GM18499 (cell line): ENCODE results near the gene GCN1.
"Not testable (repeated sequence)": the region's sequence is repeated elsewhere in the genome, so short reads cannot be mapped to it uniquely, and the experiment has no call there.

Source experiments
- ATAC-seq: cut with Tn5 transposase; IDR thresholded peaks from one replicate; pipeline ENCODE4 v1.9.1; 2021; ENCODE audit warnings: moderate number of reproducible peaks; ENCODE audit not compliant: insufficient read depth, unreplicated experiment

Gene GCN1

DNA sequence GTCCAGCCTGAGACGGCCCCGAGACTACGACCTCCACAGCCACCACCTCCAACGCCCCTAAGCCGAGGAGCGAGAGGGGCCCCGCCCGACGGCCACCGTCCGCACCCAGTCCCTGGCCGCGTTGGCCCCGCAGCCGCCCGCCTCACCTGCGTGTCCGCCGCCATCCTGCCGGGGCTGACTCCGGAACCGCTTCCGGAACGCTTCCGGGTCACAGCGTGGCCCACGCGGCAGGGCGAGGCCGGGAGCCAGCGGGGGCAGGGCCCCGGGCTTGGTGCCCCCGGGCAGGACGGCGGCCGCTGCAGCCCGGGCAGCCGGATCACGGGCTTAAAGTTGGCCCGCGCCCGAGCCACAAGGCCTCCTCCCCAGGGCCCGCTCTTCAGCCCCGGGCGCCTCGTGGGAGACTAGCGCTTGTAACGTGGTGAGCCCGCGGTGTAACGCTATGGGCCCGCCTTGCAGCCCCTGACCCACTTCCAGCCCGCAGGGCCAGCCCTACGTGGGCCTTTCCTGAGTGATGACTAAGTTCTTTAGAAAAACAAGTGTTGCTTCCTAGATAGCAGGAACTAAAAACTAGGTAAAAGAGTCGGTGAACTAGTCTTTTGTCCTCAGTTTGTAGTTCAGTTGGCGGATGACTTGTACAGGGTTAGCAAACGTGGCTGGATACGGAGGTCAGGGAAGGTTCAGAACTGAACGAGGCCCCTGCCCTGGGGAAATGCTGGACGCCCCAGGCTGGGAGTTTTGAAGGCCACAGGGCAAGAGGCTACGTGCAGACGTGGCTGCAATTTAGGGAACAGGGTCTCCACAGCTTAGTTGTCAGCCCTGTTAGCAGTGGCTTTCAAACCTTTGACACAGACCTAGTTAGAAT is at the start of gene GCN1:
TSS of gene GCN1 (minus strand) at position 182 of the 862 bp plus-strand sequence. CDS start at position 164, 18 bp downstream.
- no peak for ATAC-seq

DNA sequence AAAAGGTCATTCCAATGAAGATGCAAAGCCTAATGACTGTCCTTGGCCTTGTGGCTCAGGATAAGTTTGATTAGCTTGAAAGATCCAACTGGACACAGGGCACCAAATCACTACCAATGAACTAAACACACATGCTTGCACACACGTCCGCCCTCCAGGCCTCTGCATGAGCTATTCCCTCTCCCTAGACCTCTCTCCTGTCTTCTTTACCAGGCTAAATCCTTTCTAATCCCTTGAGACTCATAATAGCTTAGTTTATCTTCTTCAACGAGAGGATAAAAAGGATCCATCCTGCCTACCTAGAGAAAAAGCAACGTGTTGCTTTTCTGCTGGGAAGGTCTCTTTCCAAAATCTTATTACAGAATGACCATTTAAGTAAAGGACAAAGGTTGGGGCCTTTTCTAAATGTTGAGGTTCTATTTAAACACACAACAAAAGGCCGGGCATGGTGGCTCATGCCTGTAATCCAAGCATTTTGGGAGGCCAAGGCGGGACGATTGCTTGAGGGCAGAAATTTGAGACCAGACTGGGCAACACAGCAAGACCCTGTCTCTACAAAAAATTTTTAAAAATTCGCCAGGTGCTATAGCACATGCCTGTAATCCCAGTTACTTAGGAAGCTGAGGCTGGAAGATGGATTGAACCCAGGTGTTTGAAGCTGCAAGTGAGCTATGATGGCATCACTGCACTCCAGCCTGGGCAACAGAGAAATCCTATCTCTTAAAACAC is 48.6 kb upstream of the GCN1 start:
- ATAC-seq = no peak

GRCh38 chr12:120242275-120242799 is 47.8 kb upstream of the GCN1 start:
- no peak for ATAC-seq

GRCh38 chr12:120241561-120242274 is 47.2 kb upstream of the GCN1 start:
- ATAC-seq = no peak

GRCh38 chr12:120240495-120240833 is 45.9 kb upstream of the GCN1 start:
- no peak for ATAC-seq

GRCh38 chr12:120239776-120240494 is 45.4 kb upstream of the GCN1 start:
- ATAC-seq = no peak

GRCh38 chr12:120238839-120239445 is 44.4 kb upstream of the GCN1 start:
- ATAC-seq = no peak

DNA sequence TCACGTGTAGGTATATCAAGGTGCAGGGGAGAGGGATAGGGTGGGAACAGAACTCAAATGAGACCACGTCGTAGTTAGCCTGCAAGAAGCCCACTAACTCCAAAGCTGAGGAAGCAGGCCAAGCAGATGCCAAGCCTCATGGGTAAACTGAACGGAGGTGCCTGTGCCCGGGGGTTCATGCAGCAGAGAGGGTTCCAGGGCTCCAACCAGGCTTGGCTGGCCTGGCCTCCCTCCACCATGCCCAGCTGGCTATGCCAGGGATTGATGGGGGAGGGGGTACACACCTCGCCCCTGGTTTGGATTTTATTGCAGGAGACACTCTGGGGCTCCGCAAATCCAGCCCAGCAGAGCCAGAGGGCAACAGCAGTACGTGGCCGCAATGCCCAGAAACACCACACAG is 43.7 kb upstream of the GCN1 start:
- ATAC-seq = no peak

- no peak for ATAC-seq
These were observed 43.1 kb upstream of the GCN1 start for GRCh38 chr12:120237360-120238171.

- ATAC-seq = not testable (repeated sequence)
These were observed 42.3 kb upstream of the GCN1 start for GRCh38 chr12:120236809-120237208.

DNA sequence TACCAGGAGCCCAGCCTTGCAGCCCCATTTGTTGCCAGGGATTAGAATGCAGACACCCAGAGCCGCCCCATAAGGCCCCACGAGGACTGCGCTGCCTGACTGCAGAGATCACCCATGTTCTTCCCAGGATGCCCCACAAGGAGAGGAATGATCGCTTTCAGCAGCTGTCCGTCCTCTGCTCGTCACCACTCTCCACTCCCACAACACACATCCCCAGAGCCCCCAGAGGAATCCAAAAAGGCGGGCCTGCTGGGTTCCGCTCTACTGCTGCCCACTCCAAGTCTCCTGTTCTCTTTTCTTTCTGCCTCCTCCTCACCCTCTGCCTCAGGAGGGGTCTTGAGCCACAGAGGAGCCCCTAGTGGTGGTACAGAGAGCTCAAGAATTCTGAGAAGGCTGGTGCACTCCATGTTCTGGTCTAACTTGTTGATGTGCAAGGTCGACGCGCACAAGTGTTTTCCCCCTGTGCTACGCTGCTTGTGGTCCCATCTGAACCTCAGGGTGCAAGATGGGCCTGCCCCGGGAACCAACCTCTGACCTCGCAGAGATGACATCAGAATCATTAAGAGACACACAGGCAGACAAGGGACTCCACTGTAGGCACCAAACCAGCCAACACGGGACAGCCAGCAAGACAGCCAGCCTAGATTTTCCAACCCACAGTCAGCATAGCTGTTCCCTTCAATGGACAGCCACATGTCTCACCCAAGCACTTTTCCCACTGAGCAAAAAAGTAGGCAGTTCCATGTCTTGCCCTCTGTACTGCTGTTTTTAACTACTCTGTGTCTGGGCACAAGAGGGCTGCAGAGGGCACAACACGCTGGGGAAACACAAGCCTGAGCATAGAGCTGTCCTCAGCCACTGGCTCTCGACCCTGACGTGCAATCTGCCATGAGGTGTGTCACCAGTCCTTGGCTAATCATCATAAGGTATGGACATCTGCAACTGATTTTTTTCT is 41.1 kb upstream of the GCN1 start:
- ATAC-seq = no peak

DNA sequence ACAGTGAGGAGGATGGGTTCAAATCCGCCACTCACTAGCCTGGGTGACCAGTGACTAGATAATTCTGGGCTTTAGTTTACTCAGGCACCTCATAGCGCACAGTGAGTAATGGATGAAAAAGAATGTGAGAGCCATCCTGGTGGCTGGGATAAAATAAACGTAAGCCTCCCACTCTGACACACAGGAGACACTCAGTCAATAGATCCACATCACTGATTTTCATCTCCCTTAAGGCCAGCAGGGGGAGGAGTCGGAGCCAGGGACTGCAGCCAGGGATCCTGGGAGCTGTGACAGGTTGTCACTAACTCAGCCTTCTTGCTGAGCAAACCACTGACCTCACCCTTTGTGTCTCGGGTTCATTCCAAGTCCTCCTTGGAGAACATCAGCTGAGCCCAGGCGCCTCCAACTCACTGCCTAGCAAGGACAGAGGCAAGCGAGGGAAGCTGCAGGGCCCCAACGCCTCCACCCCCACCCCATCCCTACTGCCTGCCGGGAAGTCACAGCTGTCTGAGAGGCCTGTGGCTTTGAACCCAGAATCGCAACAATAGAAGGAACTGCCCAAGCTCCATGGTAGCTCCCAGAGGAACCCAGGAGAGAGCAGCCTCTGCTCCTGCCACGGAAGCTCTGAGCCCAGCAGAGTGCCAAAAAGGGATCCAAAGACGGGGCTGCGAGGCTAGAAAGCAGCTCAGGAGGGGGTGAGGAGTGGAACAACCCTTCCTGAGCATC is 40.3 kb upstream of the GCN1 start:
- no peak for ATAC-seq

DNA sequence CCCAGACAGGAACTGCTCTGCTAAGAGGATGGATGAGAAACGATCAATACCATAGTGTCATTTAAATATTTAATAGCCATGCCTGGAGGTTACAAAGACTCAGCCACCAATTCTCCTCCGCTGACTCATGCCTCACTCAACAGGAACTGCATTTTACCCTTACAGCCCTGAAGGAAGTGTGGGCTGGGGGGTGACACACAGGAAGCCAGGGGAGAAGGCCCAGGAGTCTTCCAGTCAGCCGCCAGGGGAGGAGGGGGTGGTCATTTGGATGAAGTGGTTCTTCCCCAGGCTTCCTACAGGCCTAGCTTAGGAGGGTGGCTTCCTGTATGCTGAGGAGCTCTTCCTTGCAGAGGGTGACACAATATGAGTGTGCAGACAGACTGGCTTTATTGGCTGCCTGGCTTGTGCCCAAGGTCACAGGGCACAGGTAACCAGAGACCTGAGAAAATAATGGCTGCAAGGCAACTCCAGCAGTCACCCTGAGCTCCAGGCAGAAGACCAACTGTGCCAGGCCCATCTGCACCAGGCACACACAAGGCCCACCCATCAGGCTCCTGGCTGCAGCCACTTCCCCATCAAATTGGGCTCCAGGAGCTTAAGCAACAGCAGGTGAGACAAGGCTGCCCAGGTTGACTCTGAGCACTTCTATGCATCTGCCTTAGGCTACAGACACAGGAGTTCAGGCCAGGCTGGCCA is 36.9 kb upstream of the GCN1 start:
- ATAC-seq = no peak

GRCh38 chr12:120230974-120231315 is 36.4 kb upstream of the GCN1 start:
- no peak for ATAC-seq

GRCh38 chr12:120230326-120230973 is 35.9 kb upstream of the GCN1 start:
- no peak for ATAC-seq
